NCI-H1436 (cell line): Measurements from ENCODE around the gene OR52I1.

ENCODE experiments used
- DNase-seq: peaks from one replicate; lab custom pipeline; 2025; lab: John Stamatoyannopoulos, UW

OR52I1 gene

GRCh38 chr11:4593739-4594138, at the start of gene OR52I1:
Gene OR52I1 (plus strand): TSS chr11:4594039. CDS start chr11:4594039, 0 bp downstream.
- DNase-seq, result no peak

- DNase-seq, result no peak
Measured at GRCh38 chr11:4544891-4545290, 48.9 kb upstream of the OR52I1 start, which contains the start of gene OR52M1. Gene OR52M1 (plus strand): TSS chr11:4545191. CDS start chr11:4545191, 0 bp downstream.

GRCh38 chr11:4546878-4547277, 47.0 kb upstream of the OR52I1 start:
- DNase-seq, result no peak

- DNase-seq, result no peak
Measured at GRCh38 chr11:4547416-4547815, 46.4 kb upstream of the OR52I1 start.

GRCh38 chr11:4551346-4551979, 42.4 kb upstream of the OR52I1 start:
- no peak for DNase-seq

GRCh38 chr11:4559527-4560440, 34.1 kb upstream of the OR52I1 start:
- DNase-seq, result no peak

GRCh38 chr11:4560467-4560866, 33.4 kb upstream of the OR52I1 start:
- DNase-seq, result no peak

- DNase-seq, result no peak
Measured at GRCh38 chr11:4565371-4565770, 28.5 kb upstream of the OR52I1 start.

- DNase-seq, result no peak
Measured at GRCh38 chr11:4569075-4569474, 24.8 kb upstream of the OR52I1 start.

GRCh38 chr11:4576880-4577279, 17.0 kb upstream of the OR52I1 start:
- no peak for DNase-seq

- no peak for DNase-seq
Measured at GRCh38 chr11:4577761-4578160, 16.1 kb upstream of the OR52I1 start.

- DNase-seq, result no peak
Measured at GRCh38 chr11:4578624-4579023, 15.2 kb upstream of the OR52I1 start.

- no peak for DNase-seq
Measured at GRCh38 chr11:4580124-4580523, 13.7 kb upstream of the OR52I1 start.

GRCh38 chr11:4581443-4581842, 12.4 kb upstream of the OR52I1 start, which contains the start of gene OR52I2:
Gene OR52I2 (plus strand): TSS chr11:4581743.
- no peak for DNase-seq

- no peak for DNase-seq
Measured at GRCh38 chr11:4589017-4589416, 4.8 kb upstream of the OR52I1 start.

- no peak for DNase-seq
Measured at GRCh38 chr11:4605057-4605456, 11.2 kb downstream of the OR52I1 start.

GRCh38 chr11:4606231-4607015, 12.6 kb downstream of the OR52I1 start:
- DNase-seq, result peak; percentile 20

- DNase-seq, result no peak
Measured at GRCh38 chr11:4607096-4607495, 13.3 kb downstream of the OR52I1 start.

GRCh38 chr11:4607781-4608666, 14.2 kb downstream of the OR52I1 start, which contains the start of gene TRIM68:
Gene TRIM68 (minus strand): TSS chr11:4608231. CDS start chr11:4605504, 2,727 bp downstream.
- DNase-seq, result peak; percentile 91

GRCh38 chr11:4610258-4610935, 16.6 kb downstream of the OR52I1 start:
- DNase-seq, result no peak

GRCh38 chr11:4611986-4612385, 18.1 kb downstream of the OR52I1 start:
- DNase-seq, result no peak
